Fibroblast of pulmonary artery (primary cell): ENCODE measurements around the gene SYNE1.

ENCODE experiments used
- DNase-seq: peaks from one replicate; pipeline ENCODE4 v3.0.0-alpha.2; 2010; ENCODE audit warnings: low read depth
- H3K4me3 ChIP-seq: replicated peaks from 2 replicates; pipeline ENCODE4 v1.5.1; 2011; ENCODE audit warnings: low read depth, mild to moderate bottlenecking, control low read depth, low read length, moderate library complexity
- TF ChIP-seq, protein P1 (sequence below): IDR thresholded peaks from 2 replicates; pipeline ENCODE4 v1.5.1; 2011; ENCODE audit warnings: mild to moderate bottlenecking, control low read depth, low read length, inconsistent platforms; ENCODE audit errors: missing control alignments

The SYNE1 gene

DNA sequence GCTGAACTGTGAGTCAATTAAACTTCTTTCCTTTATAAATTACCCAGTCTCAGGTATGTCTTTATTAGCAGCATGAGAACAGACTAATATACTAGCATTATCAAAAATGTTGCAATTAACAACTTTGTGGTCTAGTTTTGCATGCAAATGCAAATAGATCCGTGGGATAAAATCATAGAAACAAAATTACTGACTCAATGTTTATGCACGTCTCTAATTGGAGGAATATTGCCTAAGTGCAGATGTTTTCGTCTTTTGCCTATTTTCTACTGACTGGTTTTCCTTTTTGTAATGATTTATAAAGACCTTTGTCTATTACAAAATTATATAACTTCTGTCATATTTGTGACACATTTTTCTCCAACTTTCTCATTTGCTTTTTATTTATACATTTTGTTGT, 51.9 kb downstream of the SYNE1 start:
- DNase-seq, result no peak
- TF ChIP-seq, protein P1, sequence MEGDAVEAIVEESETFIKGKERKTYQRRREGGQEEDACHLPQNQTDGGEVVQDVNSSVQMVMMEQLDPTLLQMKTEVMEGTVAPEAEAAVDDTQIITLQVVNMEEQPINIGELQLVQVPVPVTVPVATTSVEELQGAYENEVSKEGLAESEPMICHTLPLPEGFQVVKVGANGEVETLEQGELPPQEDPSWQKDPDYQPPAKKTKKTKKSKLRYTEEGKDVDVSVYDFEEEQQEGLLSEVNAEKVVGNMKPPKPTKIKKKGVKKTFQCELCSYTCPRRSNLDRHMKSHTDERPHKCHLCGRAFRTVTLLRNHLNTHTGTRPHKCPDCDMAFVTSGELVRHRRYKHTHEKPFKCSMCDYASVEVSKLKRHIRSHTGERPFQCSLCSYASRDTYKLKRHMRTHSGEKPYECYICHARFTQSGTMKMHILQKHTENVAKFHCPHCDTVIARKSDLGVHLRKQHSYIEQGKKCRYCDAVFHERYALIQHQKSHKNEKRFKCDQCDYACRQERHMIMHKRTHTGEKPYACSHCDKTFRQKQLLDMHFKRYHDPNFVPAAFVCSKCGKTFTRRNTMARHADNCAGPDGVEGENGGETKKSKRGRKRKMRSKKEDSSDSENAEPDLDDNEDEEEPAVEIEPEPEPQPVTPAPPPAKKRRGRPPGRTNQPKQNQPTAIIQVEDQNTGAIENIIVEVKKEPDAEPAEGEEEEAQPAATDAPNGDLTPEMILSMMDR, result no peak
- no peak overlapping the region for H3K4me3 ChIP-seq

- TF ChIP-seq, protein P1, result no peak
- no peak for DNase-seq
Observed at GRCh38 chr6:152583888-152584287, 53.3 kb downstream of the SYNE1 start.

DNA sequence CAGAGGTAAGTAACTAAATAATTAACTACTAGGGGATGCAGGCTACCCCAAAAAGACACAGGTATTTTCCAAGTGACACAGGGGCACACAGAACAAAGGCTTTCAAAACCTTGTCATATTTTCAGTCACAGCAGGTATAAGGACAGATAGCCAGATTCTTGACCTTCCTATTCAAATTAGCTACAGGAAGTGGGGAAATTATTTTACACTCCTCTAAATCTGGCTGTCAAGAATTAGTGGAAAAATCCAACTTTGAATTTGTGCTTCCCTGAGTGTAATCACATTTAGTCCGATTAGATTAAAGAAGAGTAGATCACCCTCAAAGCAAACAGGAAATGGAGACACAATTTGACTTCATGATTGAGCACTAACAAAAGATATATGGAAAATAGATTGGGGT, 60.6 kb downstream of the SYNE1 start:
- no peak overlapping the region for H3K4me3 ChIP-seq
- TF ChIP-seq, protein P1, result no peak
- no peak for DNase-seq

More at GRCh38 chr6:152583888-152584287, 53.3 kb downstream of the SYNE1 start:
- no peak overlapping the region for H3K4me3 ChIP-seq

- TF ChIP-seq, protein P1, result no peak
- DNase-seq, result peak; percentile 79
- no peak overlapping the region for H3K4me3 ChIP-seq
Observed at GRCh38 chr6:152575621-152576150, 61.5 kb downstream of the SYNE1 start.

- DNase-seq, result no peak
- TF ChIP-seq, protein P1, result no peak
- H3K4me3 ChIP-seq, result no peak overlapping the region
Observed at GRCh38 chr6:152575161-152575560, 62.0 kb downstream of the SYNE1 start.

DNA sequence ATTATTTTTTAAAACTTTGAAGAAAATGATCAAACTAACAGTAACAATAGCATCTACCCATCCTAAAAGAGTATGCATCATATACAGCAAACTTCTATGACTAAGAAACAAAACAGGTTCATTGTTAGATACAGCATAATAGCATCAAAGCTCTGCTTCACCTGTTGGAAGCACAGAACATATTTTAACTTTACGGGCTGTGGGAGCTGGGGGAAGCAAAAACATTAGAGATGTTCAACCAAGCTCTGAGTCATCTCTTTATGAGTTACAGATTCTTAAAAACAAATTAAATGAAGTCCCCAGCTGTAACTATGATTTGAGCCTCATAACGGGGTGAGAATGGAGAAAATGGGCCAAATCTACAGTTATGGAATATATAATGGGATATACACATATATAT, 63.4 kb downstream of the SYNE1 start:
- H3K4me3 ChIP-seq, result no peak overlapping the region
- TF ChIP-seq, protein P1, result no peak
- DNase-seq, result no peak

DNA sequence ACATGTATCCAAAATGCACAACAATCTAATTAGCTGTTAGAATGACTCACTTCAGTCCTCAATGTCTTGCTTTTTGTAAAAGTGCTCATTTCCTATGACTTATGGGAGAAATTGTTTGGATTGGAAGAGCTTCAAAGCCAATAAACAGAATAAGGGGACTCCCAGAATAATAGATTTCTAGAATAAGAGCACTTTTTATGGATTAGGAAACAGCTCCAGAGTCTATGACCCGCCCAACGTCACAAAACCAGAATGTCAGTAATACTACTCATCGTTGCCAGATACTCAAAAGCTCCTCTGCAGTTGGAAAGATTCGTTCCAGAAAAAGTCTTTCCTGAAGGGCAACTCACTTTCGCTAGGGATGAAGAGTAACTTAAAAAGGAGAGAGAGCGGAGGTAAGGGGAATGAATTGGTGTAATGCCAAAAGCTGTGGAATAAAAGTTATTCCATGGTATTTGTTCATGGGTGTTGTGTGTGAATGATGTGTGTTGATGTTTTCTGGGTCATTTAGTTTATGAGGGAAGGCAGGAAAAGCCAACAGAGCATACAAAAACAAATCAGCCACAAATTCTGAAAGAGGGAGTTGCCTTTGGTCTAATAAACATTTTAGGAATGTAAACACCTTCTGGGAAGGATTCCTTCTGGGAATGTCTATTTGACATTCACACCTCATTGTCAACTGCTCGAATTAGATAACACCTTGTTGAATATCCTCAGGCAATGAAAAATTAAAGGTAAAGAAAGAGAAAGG, 64.6 kb downstream of the SYNE1 start:
- H3K4me3 ChIP-seq, result no peak overlapping the region
- TF ChIP-seq, protein P1, result no peak
- no peak for DNase-seq
